SK-N-DZ (cell line): ENCODE results near the gene JADE3.

Experiments
- small RNA-seq, 2 experiments: library from RNA; depleted of rRNA; stranded (forward); fragments of <200 nt; gene quantifications; one replicate each; pipeline ENCODE3, GENCODE V24; 2014

JADE3 gene

Small RNA genes within 50 kb of the gene (small RNA-seq; reads per million reads assigned to genes)
- gene RNU6-1189P: 0 to 0.03 reads per million in 2 experiments
